Measurements from ENCODE around the gene PCYT1A.

DNA sequence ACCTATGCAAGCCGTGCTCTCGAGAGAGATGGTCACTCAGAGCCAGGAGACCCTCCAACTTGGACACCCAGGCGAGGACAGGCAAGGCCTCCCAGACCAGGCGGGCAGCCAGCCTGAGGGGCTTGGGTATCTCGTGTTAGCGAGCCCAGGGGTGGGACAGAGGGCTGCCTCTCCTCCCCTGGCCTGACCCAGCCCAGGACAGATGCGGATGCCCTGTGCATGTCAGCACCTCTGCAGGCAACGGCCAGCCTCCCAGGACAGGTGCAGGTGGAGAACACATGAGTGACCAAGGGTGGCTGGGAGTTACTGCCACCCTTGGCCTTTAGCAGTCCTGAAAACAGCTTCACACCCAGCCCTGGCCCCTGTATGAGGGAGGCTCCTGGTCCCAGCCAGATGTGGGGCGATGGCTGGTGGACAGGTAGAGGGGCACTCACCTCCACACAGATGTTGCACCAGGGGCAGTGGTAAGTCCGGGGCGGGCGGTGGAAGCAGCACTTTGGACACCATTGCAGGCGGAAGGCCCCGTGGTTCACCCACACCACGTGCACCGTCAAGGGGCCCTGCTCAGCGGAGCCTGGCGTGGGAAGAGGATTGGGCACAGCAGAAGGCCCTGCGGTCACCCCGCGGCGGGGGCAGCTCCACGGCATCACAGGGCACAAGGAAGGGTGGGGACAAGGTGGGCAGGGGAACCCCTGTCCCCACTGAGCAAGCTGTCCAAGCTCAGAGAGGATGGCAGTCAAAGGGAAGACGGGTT is 78.4 kb downstream of the PCYT1A start:
- TF ChIP-seq POLR2A (IDR thresholded peaks at IDR 0.05; ENCODE audit: low read length) (no peak), GATA1 (IDR thresholded peaks at IDR 0.05; ENCODE audit: low read depth, low read length) (no peak)

Measured in erythroblast (primary cell).